ENCODE results near the gene OGFR. TPM values are rescaled to one million over a fixed set of nuclear protein-coding genes. Genes with fewer than 3 reads are reported as not detected.

Gene OGFR
- total RNA-seq, 8 experiments from 2014 or later = 18.2 to 44.0 (median 27.2) TPM

DNA sequence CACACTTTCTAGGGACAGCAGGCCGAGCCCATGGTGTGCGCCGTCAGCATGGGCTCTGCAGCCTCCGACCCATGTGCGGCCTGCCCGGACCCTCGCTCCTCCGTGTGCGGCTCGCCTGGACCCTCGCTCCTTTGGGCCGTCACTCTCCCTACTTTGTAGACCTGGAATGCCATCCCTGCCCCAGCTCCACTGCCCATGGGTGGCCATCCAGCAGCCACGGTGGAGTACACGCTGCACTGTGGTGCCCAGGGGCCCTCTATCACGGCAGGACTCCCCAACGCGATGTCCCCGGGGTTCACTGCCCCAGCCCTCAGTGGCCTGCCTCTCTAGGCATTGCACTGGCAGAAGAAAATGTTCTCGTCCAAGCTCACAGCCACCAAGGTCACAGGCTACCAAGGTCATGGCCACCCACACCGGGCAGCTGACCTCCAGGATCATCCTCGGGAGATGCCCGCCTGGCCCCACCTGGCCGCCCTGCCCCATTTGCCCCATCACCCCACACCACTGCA lies 32.5 kb upstream of the OGFR start:
- Histone ChIP-seq H3K4me1 (replicated peaks in 1 of 2) (peaks cover 58 to 76% of the 10 kb centered on the region in 2 donors), H3K27ac (no peak overlapping the region), H3K4me3 (no peak overlapping the region)
- ATAC-seq (replicated peaks in 6 of 8) = no peak
- in situ Hi-C loops (cut with MboI; ENCODE audit: low pct_unique_long_range_greater_than_20kb in 2 of 9, low sequenced_read_pairs in 9 of 9, unreplicated experiment in 9 of 9) = no loop called here
- 78 to 100% (median 80%) methylated on average over 1 to 7 of the region's 23 CpGs; no CpG with 5 or more reads in 6 of the 10 experiments for WGBS, 10 experiments

DNA sequence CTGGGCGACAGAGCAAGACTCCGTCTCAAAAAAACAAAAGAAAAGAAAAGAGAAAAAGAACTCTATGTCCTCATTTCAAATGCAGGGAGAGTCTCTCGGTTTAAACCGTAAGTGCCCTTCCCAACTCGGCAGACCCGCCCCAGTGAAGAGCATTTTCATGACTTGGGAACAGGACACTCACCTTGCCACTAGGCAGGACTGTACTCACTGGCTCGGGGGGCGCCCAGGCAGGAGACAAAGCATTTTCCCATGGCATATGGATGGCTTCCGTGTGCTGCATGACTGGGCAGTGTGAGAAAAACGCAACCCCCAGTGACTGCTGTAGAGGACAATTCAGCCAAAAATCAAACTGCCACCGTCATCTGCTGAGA lies 32.0 kb upstream of the OGFR start:
- WGBS, 10 experiments = 0 to 100% (median 75%) methylated on average over 1 to 7 of the region's 11 CpGs; no CpG with 5 or more reads in 4 of the 10 experiments
- in situ Hi-C loops (cut with MboI; ENCODE audit: low pct_unique_long_range_greater_than_20kb in 2 of 9, low sequenced_read_pairs in 9 of 9, unreplicated experiment in 9 of 9) = no loop called here
- Histone ChIP-seq H3K4me1 (replicated peaks in 1 of 2) (peaks cover 57 to 77% of the 10 kb centered on the region in 2 donors), H3K27ac (no peak overlapping the region), H3K4me3 (no peak overlapping the region)
- ATAC-seq (replicated peaks in 6 of 8) = no peak

DNA sequence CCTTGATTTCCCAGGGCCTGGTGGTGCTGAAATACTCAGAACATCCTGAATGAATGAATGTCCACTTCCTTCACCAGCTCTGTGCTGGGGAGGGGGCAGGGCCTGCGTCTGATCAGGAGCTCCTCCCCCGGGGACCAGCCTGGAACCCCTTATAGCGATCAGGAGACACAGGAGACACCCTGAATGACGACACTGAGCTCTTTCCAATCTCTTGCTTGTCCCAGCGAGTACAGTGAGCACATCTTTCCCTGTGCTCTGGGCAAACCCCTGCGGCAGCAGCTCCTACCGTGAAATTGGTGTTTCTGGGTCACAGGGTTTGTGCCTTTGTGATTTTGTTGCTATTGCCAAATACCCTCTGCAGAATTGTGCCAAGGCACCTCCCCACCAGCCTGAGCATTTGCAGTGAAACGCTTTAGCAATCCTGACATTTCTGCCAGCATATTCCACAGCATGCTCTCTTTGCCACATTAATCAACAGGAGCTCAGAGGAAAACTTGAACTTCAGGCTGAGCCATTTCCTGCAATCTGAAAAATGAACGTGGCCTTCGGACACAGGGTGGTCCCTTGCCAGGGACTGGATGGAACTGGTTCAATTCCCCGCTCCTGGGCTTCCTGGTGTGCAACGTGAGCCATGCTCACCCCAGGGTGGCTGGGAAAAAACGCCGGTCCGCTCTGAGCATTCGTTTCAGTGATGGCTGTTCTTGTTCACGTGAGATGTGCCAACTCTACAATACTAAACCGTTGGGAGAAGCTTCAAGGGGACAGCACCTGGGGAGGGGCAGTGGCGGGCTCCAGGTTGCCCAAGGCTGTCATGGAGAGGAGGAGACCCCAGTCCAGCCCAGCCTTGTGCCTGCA lies 31.4 kb upstream of the OGFR start:
- H3K4me1 ChIP-seq (replicated peaks in 1 of 2) = peaks cover 51 to 71% of the 10 kb centered on the region in 2 donors
- no peak overlapping the region for H3K4me3 ChIP-seq
- in situ Hi-C loops (cut with MboI; ENCODE audit: low pct_unique_long_range_greater_than_20kb in 2 of 9, low sequenced_read_pairs in 9 of 9, unreplicated experiment in 9 of 9) = no loop called here
- WGBS, 10 experiments = 5 to 100% (median 59%) methylated on average over 1 to 10 of the region's 19 CpGs; no CpG with 5 or more reads in 2 of the 10 experiments
- peak overlapping the region; percentile 66 to 84 for H3K27ac ChIP-seq
- peak; percentile 6 to 49 (median 28) for ATAC-seq (replicated peaks in 6 of 8)

DNA sequence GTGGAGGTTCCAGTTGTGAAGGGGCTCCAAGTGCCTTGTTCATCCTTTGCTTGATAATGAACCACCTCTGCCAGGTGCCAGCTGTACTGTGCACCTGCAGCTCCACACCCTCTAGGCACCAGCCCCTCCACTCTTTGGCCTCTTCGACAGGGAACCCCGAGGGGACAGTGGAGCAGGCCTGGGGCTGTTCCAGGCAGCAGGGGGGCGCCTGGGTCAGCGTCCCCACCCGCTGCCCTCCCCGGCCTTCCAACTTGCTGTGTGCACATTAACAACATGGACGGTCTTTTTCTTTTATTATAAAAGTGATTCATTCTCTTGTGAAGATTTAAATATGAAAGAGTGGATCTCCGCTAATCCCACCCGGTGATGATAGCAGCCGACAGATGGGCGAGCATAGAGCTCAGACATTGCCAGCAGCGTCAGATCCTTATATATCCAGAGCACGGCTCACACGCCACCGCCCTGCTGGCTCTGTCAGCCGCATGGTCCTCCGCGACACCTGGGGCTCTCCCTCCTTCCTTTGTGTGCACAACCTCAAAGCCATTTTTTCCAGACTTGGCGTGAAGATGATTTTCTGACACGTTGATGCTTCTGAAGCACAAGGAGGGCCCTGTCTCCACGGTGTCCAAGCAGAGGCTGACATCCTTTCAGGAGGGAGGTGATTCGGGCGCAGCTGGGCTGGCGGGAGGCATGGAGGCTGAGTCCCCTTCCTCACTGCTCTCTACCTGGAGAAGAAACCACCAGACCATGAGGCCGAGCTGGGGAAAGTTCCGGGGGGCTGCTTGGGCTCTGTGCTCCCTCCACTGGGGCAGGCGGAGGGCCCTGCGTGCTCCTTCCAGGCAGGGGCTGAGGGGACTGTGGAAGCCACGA lies 30.6 kb upstream of the OGFR start:
- 30 to 92% (median 57%) methylated on average over 1 to 16 of the region's 29 CpGs; no CpG with 5 or more reads in 2 of the 10 experiments for WGBS, 10 experiments
- no peak overlapping the region for H3K4me3 ChIP-seq
- peaks cover 42 to 64% of the 10 kb centered on the region in 2 donors for H3K4me1 ChIP-seq (replicated peaks in 1 of 2)
- ATAC-seq (replicated peaks in 6 of 8) = peak in 6 of 8 experiments; percentile 12 to 83 (median 74)
- in situ Hi-C loops (cut with MboI; ENCODE audit: low pct_unique_long_range_greater_than_20kb in 2 of 9, low sequenced_read_pairs in 9 of 9, unreplicated experiment in 9 of 9) = no loop called here
- H3K27ac ChIP-seq = peak overlapping the region; percentile 66 to 84

DNA sequence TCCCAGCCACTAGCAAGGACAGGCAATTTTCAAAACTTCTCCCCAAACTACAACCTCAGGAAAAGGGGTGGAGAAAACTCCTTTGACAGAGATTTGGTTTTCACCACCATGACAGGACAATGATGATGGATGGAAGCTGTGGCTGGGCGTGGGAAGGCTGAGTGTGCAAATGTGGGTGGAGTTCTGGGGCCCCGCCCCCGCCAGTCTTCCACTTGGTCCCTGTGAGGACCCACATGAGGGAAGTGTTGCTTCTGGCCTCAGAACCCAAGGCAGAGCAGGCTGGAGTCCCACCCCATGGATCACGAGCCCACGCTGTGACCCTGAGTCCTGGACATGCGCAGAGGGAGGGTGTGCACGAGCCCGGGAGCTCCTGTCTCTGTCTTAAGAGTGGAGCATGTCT lies 29.9 kb upstream of the OGFR start:
- in situ Hi-C loops (cut with MboI; ENCODE audit: low pct_unique_long_range_greater_than_20kb in 2 of 9, low sequenced_read_pairs in 9 of 9, unreplicated experiment in 9 of 9) = loop anchor here in 5 of 9 experiments (25.0 kb wide), 2 partner anchors 87 to 112 kb away; no protein-coding TSS in a partner anchor
- peak in 4 of 8 experiments; percentile 26 to 63 (median 48) for ATAC-seq (replicated peaks in 6 of 8)
- H3K4me1 ChIP-seq (replicated peaks in 1 of 2) = peaks cover 37 to 64% of the 10 kb centered on the region in 2 donors
- WGBS, 10 experiments = 49 to 92% (median 60%) methylated on average over 1 to 3 of the region's 8 CpGs; no CpG with 5 or more reads in 5 of the 10 experiments
- H3K4me3 ChIP-seq = no peak overlapping the region
- peak overlapping the region; percentile 66 to 84 for H3K27ac ChIP-seq

DNA sequence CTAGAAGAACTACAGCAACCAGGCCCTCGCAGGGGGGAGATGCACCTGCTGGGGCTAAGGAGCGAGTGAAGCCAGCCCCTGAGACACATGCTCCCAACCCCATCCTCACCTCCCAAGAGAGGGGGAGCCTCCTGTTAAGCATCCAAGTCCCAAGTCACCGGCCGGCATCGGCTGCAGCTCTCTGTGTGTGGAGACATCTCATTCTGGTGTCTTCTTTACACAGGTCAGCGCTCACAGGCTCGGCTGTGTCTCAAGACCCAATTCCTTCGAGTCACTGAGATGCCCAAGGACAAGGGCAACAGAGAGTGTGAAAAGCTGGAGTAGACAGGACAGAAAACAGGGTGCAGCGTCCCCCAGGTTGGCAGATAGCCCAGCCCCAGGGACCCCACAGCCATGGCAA lies 29.4 kb upstream of the OGFR start:
- Histone ChIP-seq H3K27ac (peak overlapping the region in 1 of 2 donors; percentile 84), H3K4me3 (no peak overlapping the region), H3K4me1 (replicated peaks in 1 of 2) (peaks cover 40 to 64% of the 10 kb centered on the region in 2 donors)
- no peak for ATAC-seq (replicated peaks in 6 of 8)
- WGBS, 10 experiments = 83 to 88% (median 84%) methylated on average over 1 to 8 of the region's 9 CpGs; no CpG with 5 or more reads in 7 of the 10 experiments
- in situ Hi-C loops (cut with MboI; ENCODE audit: low pct_unique_long_range_greater_than_20kb in 2 of 9, low sequenced_read_pairs in 9 of 9, unreplicated experiment in 9 of 9) = loop anchor here in 5 of 9 experiments (25.0 kb wide), 2 partner anchors 88 to 113 kb away; no protein-coding TSS in a partner anchor

DNA sequence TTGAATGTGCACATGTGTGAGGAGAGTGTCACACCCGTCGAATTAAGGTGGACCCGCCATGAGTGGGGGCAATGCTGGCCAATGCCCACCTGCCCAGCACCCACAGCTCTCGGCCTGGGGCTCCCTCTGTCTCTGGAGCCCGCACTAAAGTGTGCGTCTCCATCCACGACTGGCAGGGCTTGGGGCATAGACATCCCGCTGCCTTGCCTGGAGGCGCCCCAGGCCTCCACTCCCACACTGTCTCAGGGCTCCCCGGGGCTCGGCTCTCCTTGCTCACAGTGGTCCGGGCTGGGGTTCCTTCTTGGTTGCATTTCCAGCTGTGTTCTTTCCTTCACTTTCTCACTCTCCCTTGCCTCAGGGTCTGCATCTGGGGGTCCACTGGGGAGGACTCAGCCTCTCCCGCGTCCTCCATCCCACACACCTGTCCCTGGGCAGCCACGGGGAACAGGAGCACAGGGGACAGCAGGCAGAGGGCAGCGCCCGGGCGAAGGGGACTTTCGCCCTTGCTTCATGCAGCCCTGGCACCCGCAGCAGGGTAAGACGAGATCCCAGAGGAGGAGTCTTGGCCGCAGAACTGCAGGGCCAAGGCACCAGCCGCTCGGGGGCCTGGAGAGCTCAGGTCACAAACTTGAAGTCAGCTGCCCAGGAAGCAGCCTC lies 28.5 kb upstream of the OGFR start:
- H3K27ac ChIP-seq = no peak overlapping the region
- in situ Hi-C loops (cut with MboI; ENCODE audit: low pct_unique_long_range_greater_than_20kb in 2 of 9, low sequenced_read_pairs in 9 of 9, unreplicated experiment in 9 of 9) = loop anchor here in 5 of 9 experiments (25.0 kb wide), 2 partner anchors 89 to 114 kb away; no protein-coding TSS in a partner anchor
- H3K4me1 ChIP-seq (replicated peaks in 1 of 2) = peaks cover 48 to 71% of the 10 kb centered on the region in 2 donors
- WGBS, 10 experiments = 50 to 100% (median 100%) methylated on average over 1 to 3 of the region's 24 CpGs; no CpG with 5 or more reads in 5 of the 10 experiments
- no peak for ATAC-seq (replicated peaks in 6 of 8)
- H3K4me3 ChIP-seq = no peak overlapping the region

DNA sequence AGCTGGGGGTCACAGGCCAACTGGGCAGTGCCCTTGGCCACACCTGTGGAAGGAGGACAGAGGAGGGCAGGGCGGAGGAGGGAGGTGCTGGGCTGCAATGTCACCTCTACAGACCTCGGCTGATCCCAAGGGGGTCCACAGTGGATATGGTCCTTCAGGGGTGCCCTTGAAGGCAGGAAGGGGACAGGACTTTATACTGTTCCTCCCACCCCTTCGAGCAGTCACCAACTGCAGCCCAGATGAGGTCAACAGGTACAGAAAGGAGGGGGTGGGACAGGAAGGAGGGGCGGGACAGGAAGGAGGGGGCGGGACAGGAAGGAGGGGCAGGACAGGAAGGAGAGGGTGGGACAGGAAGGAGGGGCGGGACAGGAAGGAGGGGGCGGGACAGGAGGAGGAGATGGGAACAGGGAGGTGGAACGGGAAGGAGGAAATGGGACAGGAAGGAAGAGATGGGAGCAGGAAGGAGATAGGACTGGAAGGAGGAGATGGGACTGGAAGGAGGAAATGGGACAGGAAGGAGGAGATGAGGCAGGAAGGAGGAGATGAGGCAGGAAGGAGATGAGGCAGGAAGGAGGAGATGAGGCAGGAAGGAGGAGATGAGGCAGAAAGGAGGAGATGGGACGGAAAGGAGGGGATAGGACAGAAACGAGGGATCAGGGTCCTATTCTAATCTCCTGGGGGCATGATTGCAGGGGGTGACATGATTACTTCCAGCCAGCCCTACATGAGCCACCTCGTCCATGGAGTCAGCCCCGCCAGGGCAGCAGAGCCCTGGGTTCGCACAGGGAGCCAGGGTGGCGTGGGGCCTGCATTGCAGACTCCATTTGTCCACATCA lies 27.7 kb upstream of the OGFR start:
- WGBS, 10 experiments = 41 to 100% (median 76%) methylated on average over 2 to 5 of the region's 14 CpGs; no CpG with 5 or more reads in 2 of the 10 experiments
- in situ Hi-C loops (cut with MboI; ENCODE audit: low pct_unique_long_range_greater_than_20kb in 2 of 9, low sequenced_read_pairs in 9 of 9, unreplicated experiment in 9 of 9) = loop anchor here in 5 of 9 experiments (25.0 kb wide), 2 partner anchors 90 to 115 kb away; no protein-coding TSS in a partner anchor
- peak in 2 of 8 experiments; percentile 13 to 55 for ATAC-seq (replicated peaks in 6 of 8)
- peaks cover 46 to 68% of the 10 kb centered on the region in 2 donors for H3K4me1 ChIP-seq (replicated peaks in 1 of 2)
- peak overlapping the region in 1 of 2 donors; percentile 14 for H3K27ac ChIP-seq
- no peak overlapping the region for H3K4me3 ChIP-seq

DNA sequence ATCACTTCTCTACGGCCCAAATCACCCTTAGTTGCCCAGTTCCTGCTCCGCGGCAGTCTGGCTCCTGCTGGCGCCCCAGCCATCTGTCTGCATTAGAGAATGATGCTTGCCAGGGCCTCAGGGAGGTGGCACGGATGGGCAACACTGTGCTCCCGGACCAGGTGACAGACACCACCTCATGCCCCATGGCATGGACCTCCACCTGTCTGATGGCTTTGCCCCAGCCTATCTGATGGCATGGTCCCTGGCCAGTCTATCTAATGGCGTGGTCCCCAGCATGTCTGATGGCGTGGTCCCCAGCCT lies 27.2 kb upstream of the OGFR start:
- in situ Hi-C loops (cut with MboI; ENCODE audit: low pct_unique_long_range_greater_than_20kb in 2 of 9, low sequenced_read_pairs in 9 of 9, unreplicated experiment in 9 of 9) = loop anchor here in 5 of 9 experiments (25.0 kb wide), 2 partner anchors 90 to 115 kb away; no protein-coding TSS in a partner anchor
- H3K27ac ChIP-seq = peak overlapping the region in 1 of 2 donors; percentile 14
- no peak for ATAC-seq (replicated peaks in 6 of 8)
- peaks cover 42 to 65% of the 10 kb centered on the region in 2 donors for H3K4me1 ChIP-seq (replicated peaks in 1 of 2)
- H3K4me3 ChIP-seq = no peak overlapping the region
- 67 to 100% (median 100%) methylated on average over 1 to 2 of the region's 8 CpGs; no CpG with 5 or more reads in 7 of the 10 experiments for WGBS, 10 experiments

DNA sequence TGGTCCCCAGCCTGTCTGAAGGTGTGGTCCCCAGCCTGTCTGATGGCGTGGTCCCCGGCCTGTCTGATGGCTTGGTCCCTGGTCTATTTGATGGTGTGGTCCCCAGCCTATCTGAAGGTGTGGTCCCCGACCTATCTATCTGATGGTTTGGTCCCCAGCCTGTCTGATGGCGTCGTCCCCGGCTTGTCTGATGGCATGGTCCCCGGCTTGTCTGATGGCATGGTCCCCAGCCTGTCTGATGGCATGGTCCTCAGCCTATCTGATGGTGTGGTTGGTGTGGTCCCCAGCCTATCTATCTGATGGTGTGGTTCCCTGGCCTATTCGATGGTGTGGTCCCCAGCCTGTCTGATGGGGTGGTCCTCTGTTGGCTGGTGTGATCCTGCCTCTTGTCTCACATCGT lies 26.6 kb upstream of the OGFR start:
- no peak overlapping the region for H3K4me3 ChIP-seq
- H3K27ac ChIP-seq = no peak overlapping the region
- 60 to 100% (median 88%) methylated on average over 2 to 6 of the region's 9 CpGs; no CpG with 5 or more reads in 4 of the 10 experiments for WGBS, 10 experiments
- ATAC-seq (replicated peaks in 6 of 8) = no peak
- peaks cover 42 to 65% of the 10 kb centered on the region in 2 donors for H3K4me1 ChIP-seq (replicated peaks in 1 of 2)
- in situ Hi-C loops (cut with MboI; ENCODE audit: low pct_unique_long_range_greater_than_20kb in 2 of 9, low sequenced_read_pairs in 9 of 9, unreplicated experiment in 9 of 9) = loop anchor here in 5 of 9 experiments (25.0 kb wide), 2 partner anchors 91 to 116 kb away; no protein-coding TSS in a partner anchor

Data from motor neuron (in vitro differentiated cells).